Hepatocyte (in vitro differentiated cells): ENCODE results near the gene GPR179. TPM values are rescaled to one million over a fixed set of nuclear protein-coding genes. Genes with fewer than 3 reads are reported as not detected.

Source experiments
- DNase-seq: peaks from one replicate; pipeline ENCODE4 v3.0.0-alpha.2; 2016; ENCODE audit warnings: low spot score
- H2AFZ ChIP-seq: fragments of 200-600 bp; sonication (generic); 2 replicates; pipeline ENCODE4 v1.6.0; 2016; ENCODE audit warnings: antibody characterized with exemption, mild to moderate bottlenecking
- H3K27ac ChIP-seq: fragments of 200-600 bp; sonication (generic); 2 replicates; pipeline ENCODE4 v1.5.1; 2016; ENCODE audit warnings: mild to moderate bottlenecking
- H3K27me3 ChIP-seq: fragments of 200-600 bp; sonication (generic); 2 replicates; pipeline ENCODE4 v1.6.1; 2016
- H3K36me3 ChIP-seq: fragments of 200-600 bp; sonication (generic); replicated peaks from 2 replicates; pipeline ENCODE4 v1.5.1; 2016; ENCODE audit warnings: low read depth; ENCODE audit not compliant: insufficient read depth
- H3K4me1 ChIP-seq: fragments of 200-600 bp; sonication (generic); 2 replicates; pipeline ENCODE4 v1.5.1; 2016; ENCODE audit warnings: mild to moderate bottlenecking, moderate library complexity; ENCODE audit not compliant: insufficient read depth
- H3K4me2 ChIP-seq: fragments of 200-600 bp; sonication (generic); 2 replicates; pipeline ENCODE4 v1.6.0; 2016
- H3K4me3 ChIP-seq: fragments of 200-600 bp; sonication (generic); 2 replicates; pipeline ENCODE4 v1.5.1; 2016; ENCODE audit warnings: mild to moderate bottlenecking
- H3K79me2 ChIP-seq: fragments of 200-600 bp; sonication (generic); 2 replicates; pipeline ENCODE4 v1.6.0; 2017; ENCODE audit warnings: mild to moderate bottlenecking
- H3K9me2 ChIP-seq: fragments of 200-600 bp; sonication (generic); replicated peaks from 2 replicates; pipeline ENCODE4 v1.6.0; 2017; ENCODE audit warnings: mild to moderate bottlenecking; ENCODE audit not compliant: insufficient read depth
- H3K9me3 ChIP-seq: fragments of 200-600 bp; sonication (generic); 2 replicates; pipeline ENCODE4 v1.5.1; 2016; ENCODE audit warnings: low read depth, mild to moderate bottlenecking
- H4K20me1 ChIP-seq: fragments of 200-600 bp; sonication (generic); 2 replicates; pipeline ENCODE4 v1.6.0; 2016; ENCODE audit warnings: mild to moderate bottlenecking; ENCODE audit not compliant: insufficient read depth, poor library complexity, severe bottlenecking
- EZH2 ChIP-seq: fragments of 200-600 bp; sonication (generic); IDR thresholded peaks from 2 replicates; pipeline ENCODE4 v1.6.1; 2016; ENCODE audit warnings: antibody characterized with exemption, mild to moderate bottlenecking, borderline replicate concordance
- EZH2phosphoT487 ChIP-seq: fragments of 200-600 bp; sonication (generic); IDR thresholded peaks from one replicate; pipeline ENCODE4 v1.6.1; 2018; ENCODE audit warnings: antibody characterized with exemption, mild to moderate bottlenecking, low read depth, moderate library complexity; ENCODE audit not compliant: unreplicated experiment, severe bottlenecking
- WGBS: methylation state at CpG from one replicate; pipeline ENCODE4 v1.1.6; 2016; ENCODE audit warnings: low lambda C conversion rate; ENCODE audit errors: missing lambda C conversion rate; 5-methylcytosine and 5-hydroxymethylcytosine counted together
- polyA plus RNA-seq: library from polyadenylated mRNA; unstranded; fragments of >200 nt; fragmentation: Nextera tagmentation; extraction: Ambion mirVana; gene quantifications from 2 replicates; pipeline ENCODE4 v1.2.1, GENCODE V29; 2016
- total RNA-seq: library from RNA; depleted of rRNA; stranded (reverse); fragments of >200 nt; gene quantifications from 2 replicates; pipeline ENCODE4 v1.2.3, GENCODE V29; 2014
- TF ChIP-seq, protein P1 (sequence below): fragments of 200-600 bp; sonication (generic); IDR thresholded peaks from 2 replicates; pipeline ENCODE4 v1.5.1; 2016; ENCODE audit warnings: antibody characterized with exemption, mild to moderate bottlenecking; ENCODE audit not compliant: poor library complexity

Gene GPR179
- total and polyA plus RNA-seq, 2 experiments from 2014 or later, result 0.03 to 0.19 TPM

- 100% methylated on average over 1 of the region's 1 CpG for WGBS
- no peak overlapping the region for H3K4me3 ChIP-seq
- no peak overlapping the region for H3K27ac ChIP-seq
- H3K9me3 ChIP-seq, result no peaks in the 10 kb centered on the region
- DNase-seq, result no peak
- no peaks in the 10 kb centered on the region for H3K79me2 ChIP-seq
- H3K4me1 ChIP-seq, result peaks cover 23% of the 10 kb centered on the region
- H3K36me3 ChIP-seq, result no peaks in the 10 kb centered on the region
- TF ChIP-seq EZH2, result no peak
- TF ChIP-seq, protein P1, sequence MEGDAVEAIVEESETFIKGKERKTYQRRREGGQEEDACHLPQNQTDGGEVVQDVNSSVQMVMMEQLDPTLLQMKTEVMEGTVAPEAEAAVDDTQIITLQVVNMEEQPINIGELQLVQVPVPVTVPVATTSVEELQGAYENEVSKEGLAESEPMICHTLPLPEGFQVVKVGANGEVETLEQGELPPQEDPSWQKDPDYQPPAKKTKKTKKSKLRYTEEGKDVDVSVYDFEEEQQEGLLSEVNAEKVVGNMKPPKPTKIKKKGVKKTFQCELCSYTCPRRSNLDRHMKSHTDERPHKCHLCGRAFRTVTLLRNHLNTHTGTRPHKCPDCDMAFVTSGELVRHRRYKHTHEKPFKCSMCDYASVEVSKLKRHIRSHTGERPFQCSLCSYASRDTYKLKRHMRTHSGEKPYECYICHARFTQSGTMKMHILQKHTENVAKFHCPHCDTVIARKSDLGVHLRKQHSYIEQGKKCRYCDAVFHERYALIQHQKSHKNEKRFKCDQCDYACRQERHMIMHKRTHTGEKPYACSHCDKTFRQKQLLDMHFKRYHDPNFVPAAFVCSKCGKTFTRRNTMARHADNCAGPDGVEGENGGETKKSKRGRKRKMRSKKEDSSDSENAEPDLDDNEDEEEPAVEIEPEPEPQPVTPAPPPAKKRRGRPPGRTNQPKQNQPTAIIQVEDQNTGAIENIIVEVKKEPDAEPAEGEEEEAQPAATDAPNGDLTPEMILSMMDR, result no peak
- TF ChIP-seq EZH2phosphoT487, result no peak
- no peaks in the 10 kb centered on the region for H4K20me1 ChIP-seq
- no peak overlapping the region for H2AFZ ChIP-seq
- no peaks in the 10 kb centered on the region for H3K27me3 ChIP-seq
- no peaks in the 10 kb centered on the region for H3K9me2 ChIP-seq
- H3K4me2 ChIP-seq, result no peak overlapping the region
These were observed 20.9 kb downstream of the GPR179 start for GRCh38 chr17:38322897-38323296.

- Histone ChIP-seq H3K4me2 (no peak overlapping the region), H3K27me3 (no peaks in the 10 kb centered on the region), H3K4me1 (peaks cover 23% of the 10 kb centered on the region), H3K4me3 (no peak overlapping the region), H3K79me2 (no peaks in the 10 kb centered on the region), H3K9me2 (no peaks in the 10 kb centered on the region), H2AFZ (no peak overlapping the region), H3K9me3 (no peaks in the 10 kb centered on the region), H4K20me1 (no peaks in the 10 kb centered on the region), H3K27ac (no peak overlapping the region), H3K36me3 (no peaks in the 10 kb centered on the region)
- DNase-seq, result peak; percentile 69
- 23% methylated on average over 8 of the region's 8 CpGs for WGBS
- no peak for TF ChIP-seq EZH2
- TF ChIP-seq, protein P1, result peak; percentile 67
These were observed 21.5 kb downstream of the GPR179 start for GRCh38 chr17:38322156-38322779.

- H3K27ac ChIP-seq, result peak overlapping the region; percentile 9
- TF ChIP-seq EZH2 (no peak), EZH2phosphoT487 (no peak)
- TF ChIP-seq, protein P1, result no peak
- peaks cover 17% of the 10 kb centered on the region for H3K4me1 ChIP-seq
- no peaks in the 10 kb centered on the region for H3K9me2 ChIP-seq
- DNase-seq, result peak; percentile 23
- no peaks in the 10 kb centered on the region for H3K9me3 ChIP-seq
- H3K4me3 ChIP-seq, result no peak overlapping the region
- no peaks in the 10 kb centered on the region for H3K36me3 ChIP-seq
- 84% methylated on average over 10 of the region's 10 CpGs for WGBS
- no peak overlapping the region for H2AFZ ChIP-seq
- no peaks in the 10 kb centered on the region for H3K79me2 ChIP-seq
- H3K27me3 ChIP-seq, result no peaks in the 10 kb centered on the region
- H3K4me2 ChIP-seq, result no peak overlapping the region
- H4K20me1 ChIP-seq, result no peaks in the 10 kb centered on the region
These were observed 23.3 kb downstream of the GPR179 start for GRCh38 chr17:38320482-38320881.
